Measurements from ENCODE around the gene ETNK2. TPM values are rescaled to one million over a fixed set of nuclear protein-coding genes. Genes with fewer than 3 reads are reported as not detected.

Gene ETNK2
- total and polyA plus RNA-seq, 2 of the 8 experiments (the other 6 are each of a cell fraction or from before 2014, with no cell fraction given): 20.1 to 26.7 TPM

GRCh38 chr1:204177133-204177532, 25.3 kb upstream of the ETNK2 start:
- DNase-seq (ENCODE audit: low read depth in 1 of 2, low spot score in 2 of 2): no peak
- Histone ChIP-seq H3K4me2 (ENCODE audit: insufficient read depth in 1 of 2, low read depth in 2 of 2, low read length in 2 of 2) (no peak overlapping the region), H3K56ac (replicated peaks; ENCODE audit: insufficient read length, low read depth, low read length) (no peak overlapping the region), H4K91ac (replicated peaks; ENCODE audit: insufficient read length, low read length) (no peak overlapping the region), H3K27ac (ENCODE audit: low read depth, low read length) (no peak overlapping the region), H3K36me3 (ENCODE audit: control insufficient read depth in 2 of 4, insufficient read depth in 4 of 4, low read length in 3 of 4) (no peaks in the 10 kb centered on the region), H2BK5ac (ENCODE audit: low read depth, low read length) (no peak overlapping the region), H2BK15ac (ENCODE audit: low read length) (no peak overlapping the region), H3K4me3 (ENCODE audit: extremely low read depth in 1 of 4, insufficient read depth in 2 of 4, low read depth in 3 of 4, low read length in 4 of 4) (no peak overlapping the region), H3K79me1 (ENCODE audit: low read depth, low read length) (no peaks in the 10 kb centered on the region), H2BK12ac (ENCODE audit: low read depth, low read length) (no peak overlapping the region), H3K9ac (replicated peaks in 1 of 4; ENCODE audit: extremely low read depth in 1 of 4, low read depth in 3 of 4, low read length in 3 of 4) (no peak overlapping the region), H2AFZ (ENCODE audit: low read length) (no peak overlapping the region), H3K23me2 (ENCODE audit: low read depth, low read length) (no peaks in the 10 kb centered on the region), H2AK5ac (ENCODE audit: low read depth, low read length) (no peak overlapping the region), H3K79me2 (ENCODE audit: control insufficient read depth in 1 of 2, insufficient read depth in 2 of 2, low read length in 2 of 2) (no peaks in the 10 kb centered on the region), H4K5ac (ENCODE audit: insufficient read length, low read depth, low read length) (no peak overlapping the region), H2BK20ac (ENCODE audit: low read length) (no peak overlapping the region), H3K14ac (ENCODE audit: insufficient read length) (no peak overlapping the region), H3K4me1 (replicated peaks in 1 of 4; ENCODE audit: control insufficient read depth in 3 of 4, insufficient read depth in 4 of 4, low read length in 3 of 4) (no peaks in the 10 kb centered on the region), H2BK120ac (replicated peaks; ENCODE audit: low read depth, low read length) (no peak overlapping the region), H3K23ac (ENCODE audit: insufficient read length) (no peak overlapping the region), H3K27me3 (replicated peaks in 1 of 4; ENCODE audit: control insufficient read depth in 3 of 4, extremely low read depth in 1 of 4, insufficient read depth in 3 of 4, low read length in 3 of 4) (0 out of 7 replicates have a peak, but pooled peaks cover 0 to 2% (median 0%) of the 10 kb centered on the region in 4 experiments), H3K18ac (ENCODE audit: extremely low read depth, low read length) (no peak overlapping the region), H4K8ac (ENCODE audit: extremely low read depth, insufficient read depth, low read length) (no peak overlapping the region), H3K4ac (replicated peaks; ENCODE audit: insufficient read length, low read depth, low read length) (no peak overlapping the region), H3K9me3 (ENCODE audit: insufficient read depth in 2 of 2, low read depth in 1 of 2, low read length in 1 of 2) (no peaks in the 10 kb centered on the region), H4K20me1 (replicated peaks in 1 of 2; ENCODE audit: control insufficient read depth in 1 of 2, insufficient read depth in 2 of 2, low read length in 2 of 2) (no peaks in the 10 kb centered on the region)
- no peak for FAIRE-seq
- CTCF ChIA-PET (ENCODE audit: partially characterized antibody): interaction anchor here (0.8 to 10.6 kb wide), 11 partner anchors 10 to 186 kb away, joined by 3 to 106 read pairs (median 4); partner anchors contain the start of gene KISS1
- WGBS, 2 experiments (ENCODE audit: extremely low coverage in 1 of 2, insufficient coverage in 1 of 2, insufficient read length in 1 of 2, insufficient replicate concordance in 2 of 2, low coverage in 1 of 2, low lambda C conversion rate in 2 of 2, missing lambda C conversion rate in 1 of 2): 77% methylated on average over 4 of the region's 4 CpGs; no CpG with 5 or more reads in 1 of the 2 experiments
- TF ChIP-seq SIX5 (IDR thresholded peaks at IDR 0.05; ENCODE audit: low read depth, low read length) (no peak), CHD1 (IDR thresholded peaks at IDR 0.05; ENCODE audit: low read depth, low read length) (no peak), POLR2A (IDR thresholded peaks at IDR 0.05; ENCODE audit: control extremely low read depth in 1 of 2, low read depth in 2 of 2, low read length in 2 of 2) (no peak), TCF12 (IDR thresholded peaks at IDR 0.05; ENCODE audit: low read depth, low read length) (no peak), KDM5A (IDR thresholded peaks at IDR 0.05; ENCODE audit: low read length) (no peak), CTCF (IDR thresholded peaks at IDR 0.05; ENCODE audit: control extremely low read depth in 1 of 3, insufficient read depth in 1 of 3, low read depth in 1 of 3, low read length in 3 of 3) (no peak)
- POLR2A ChIA-PET (ENCODE audit: partially characterized antibody): no interaction called here
